ENCODE data around the gene TNMD.
"Not testable (repeated sequence)": the region's sequence is repeated elsewhere in the genome, so short reads cannot be mapped to it uniquely, and the experiment has no call there.

Gene TNMD

GRCh38 chrX:100584611-100585010 lies at the start of gene TNMD:
TSS of gene TNMD (plus strand) at chrX:100584936. CDS start at chrX:100585019, 83 bp downstream.
- no peak within 1 kb of the TSS for H3K4me3 ChIP-seq (ENCODE audit: low read depth, low read length)
- no peak within 1 kb of the TSS for H3K27ac ChIP-seq
- H3K36me3 ChIP-seq = no peaks in the 10 kb centered on the region
- no peak for DNase-seq
- H3K27me3 ChIP-seq (ENCODE audit: insufficient read depth, low read depth, severe bottlenecking) = peaks cover 32% of the 10 kb centered on the region
- no peak for TF ChIP-seq CTCF (IDR thresholded peaks at IDR 0.05; ENCODE audit: low read depth, low read length)
- no peaks in the 10 kb centered on the region for H3K9me3 ChIP-seq (ENCODE audit: severe bottlenecking)

- H3K9me3 ChIP-seq (ENCODE audit: severe bottlenecking); H3K4me3 ChIP-seq (ENCODE audit: low read depth, low read length); H3K36me3 ChIP-seq; H3K27ac ChIP-seq; DNase-seq: not testable (repeated sequence)
- peaks cover 24% of the 10 kb centered on the region for H3K27me3 ChIP-seq (ENCODE audit: insufficient read depth, low read depth, severe bottlenecking)
These were observed 19.2 kb upstream of the TNMD start for GRCh38 chrX:100565534-100565933.

- H3K4me3 ChIP-seq (ENCODE audit: low read depth, low read length) = no peak overlapping the region
- no peak for DNase-seq
- no peak for TF ChIP-seq CTCF (IDR thresholded peaks at IDR 0.05; ENCODE audit: low read depth, low read length)
- H3K9me3 ChIP-seq (ENCODE audit: severe bottlenecking) = no peaks in the 10 kb centered on the region
- no peaks in the 10 kb centered on the region for H3K36me3 ChIP-seq
- H3K27ac ChIP-seq = no peak overlapping the region
- peaks cover 39% of the 10 kb centered on the region for H3K27me3 ChIP-seq (ENCODE audit: insufficient read depth, low read depth, severe bottlenecking)
These were observed 2.0 kb downstream of the TNMD start for GRCh38 chrX:100586747-100587146.

GRCh38 chrX:100587861-100588260 lies 3.1 kb downstream of the TNMD start:
- H3K27ac ChIP-seq = no peak overlapping the region
- DNase-seq = no peak
- TF ChIP-seq CTCF (IDR thresholded peaks at IDR 0.05; ENCODE audit: low read depth, low read length) = no peak
- H3K4me3 ChIP-seq (ENCODE audit: low read depth, low read length) = no peak overlapping the region
- no peaks in the 10 kb centered on the region for H3K9me3 ChIP-seq (ENCODE audit: severe bottlenecking)
- peaks cover 45% of the 10 kb centered on the region for H3K27me3 ChIP-seq (ENCODE audit: insufficient read depth, low read depth, severe bottlenecking)
- H3K36me3 ChIP-seq = no peaks in the 10 kb centered on the region

GRCh38 chrX:100591256-100592051 lies 6.7 kb downstream of the TNMD start:
- Histone ChIP-seq H3K27ac (no peak overlapping the region), H3K36me3 (no peaks in the 10 kb centered on the region), H3K4me3 (ENCODE audit: low read depth, low read length) (no peak overlapping the region), H3K9me3 (ENCODE audit: severe bottlenecking) (no peaks in the 10 kb centered on the region), H3K27me3 (ENCODE audit: insufficient read depth, low read depth, severe bottlenecking) (peaks cover 50% of the 10 kb centered on the region)
- TF ChIP-seq CTCF (IDR thresholded peaks at IDR 0.05; ENCODE audit: low read depth, low read length) = no peak
- no peak for DNase-seq

GRCh38 chrX:100593126-100593525 lies 8.4 kb downstream of the TNMD start:
- no peaks in the 10 kb centered on the region for H3K36me3 ChIP-seq
- H3K4me3 ChIP-seq (ENCODE audit: low read depth, low read length) = no peak overlapping the region
- H3K9me3 ChIP-seq (ENCODE audit: severe bottlenecking) = no peaks in the 10 kb centered on the region
- TF ChIP-seq CTCF (IDR thresholded peaks at IDR 0.05; ENCODE audit: low read depth, low read length) = no peak
- no peak for DNase-seq
- H3K27me3 ChIP-seq (ENCODE audit: insufficient read depth, low read depth, severe bottlenecking) = peaks cover 49% of the 10 kb centered on the region
- no peak overlapping the region for H3K27ac ChIP-seq

Data from WERI-Rb-1 (cell line).